ENCODE measurements around the gene BIRC5. TPM values are rescaled to one million over a fixed set of nuclear protein-coding genes. Genes with fewer than 3 reads are reported as not detected.
A peak's percentile ranks its signal among the peaks of the same experiment; 100 is the strongest.

Gene BIRC5
- total and polyA plus RNA-seq, 8 donors, result 3.4 to 10.5 (median 6.4) TPM; not detected in 1

- DNase-seq, result no peak
- Histone ChIP-seq H3K9me3 (no peaks in the 10 kb centered on the region), H3K36me3 (peaks cover 6 to 56% (median 51%) of the 10 kb centered on the region in 4 donors), H3K27ac (peak overlapping the region in 4 of 5 donors; percentile 85 to 93 (median 87)), H3K4me3 (no peak overlapping the region), H3K4me1 (peaks cover 6 to 21% (median 15%) of the 10 kb centered on the region in 4 donors), H3K27me3 (no peaks in the 10 kb centered on the region)
- WGBS, 5 donors, result 73 to 83% (median 81%) methylated on average over 9 of the region's 9 CpGs
- TF ChIP-seq, protein P1, sequence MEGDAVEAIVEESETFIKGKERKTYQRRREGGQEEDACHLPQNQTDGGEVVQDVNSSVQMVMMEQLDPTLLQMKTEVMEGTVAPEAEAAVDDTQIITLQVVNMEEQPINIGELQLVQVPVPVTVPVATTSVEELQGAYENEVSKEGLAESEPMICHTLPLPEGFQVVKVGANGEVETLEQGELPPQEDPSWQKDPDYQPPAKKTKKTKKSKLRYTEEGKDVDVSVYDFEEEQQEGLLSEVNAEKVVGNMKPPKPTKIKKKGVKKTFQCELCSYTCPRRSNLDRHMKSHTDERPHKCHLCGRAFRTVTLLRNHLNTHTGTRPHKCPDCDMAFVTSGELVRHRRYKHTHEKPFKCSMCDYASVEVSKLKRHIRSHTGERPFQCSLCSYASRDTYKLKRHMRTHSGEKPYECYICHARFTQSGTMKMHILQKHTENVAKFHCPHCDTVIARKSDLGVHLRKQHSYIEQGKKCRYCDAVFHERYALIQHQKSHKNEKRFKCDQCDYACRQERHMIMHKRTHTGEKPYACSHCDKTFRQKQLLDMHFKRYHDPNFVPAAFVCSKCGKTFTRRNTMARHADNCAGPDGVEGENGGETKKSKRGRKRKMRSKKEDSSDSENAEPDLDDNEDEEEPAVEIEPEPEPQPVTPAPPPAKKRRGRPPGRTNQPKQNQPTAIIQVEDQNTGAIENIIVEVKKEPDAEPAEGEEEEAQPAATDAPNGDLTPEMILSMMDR (IDR thresholded peaks at IDR 0.05), result no peak
- TF ChIP-seq POLR2AphosphoS5 (IDR thresholded peaks at IDR 0.05), result no peak
- no peak for TF ChIP-seq POLR2A (IDR thresholded peaks at IDR 0.05)
- no peak for TF ChIP-seq EP300 (IDR thresholded peaks at IDR 0.05)
- intact Hi-C loops (cut with DNase I; ENCODE audit: low total_unique reads), result no loop called here
Observed at GRCh38 chr17:78197147-78197832, 16.8 kb upstream of the BIRC5 start.

DNA sequence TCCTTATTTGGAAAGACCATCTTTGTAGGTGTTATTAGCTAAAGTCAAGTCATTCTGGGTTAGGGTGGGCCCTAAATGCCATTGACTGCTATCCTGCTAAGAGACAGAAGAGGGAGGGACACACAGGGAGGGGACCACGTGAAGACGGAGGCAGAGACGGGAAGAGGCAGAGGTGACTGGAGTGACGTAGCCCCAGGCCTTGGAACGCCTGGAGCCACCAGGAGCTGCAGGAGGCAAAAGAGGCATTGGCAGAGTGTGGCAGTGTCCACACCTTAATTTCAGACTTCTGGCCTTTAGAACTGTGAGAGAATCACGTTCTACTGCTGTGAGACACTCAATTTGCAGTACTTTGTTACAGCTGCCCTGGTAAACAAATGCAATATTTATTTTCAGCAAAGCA is 13.6 kb upstream of the BIRC5 start:
- H3K27me3 ChIP-seq, result no peaks in the 10 kb centered on the region
- intact Hi-C loops (cut with DNase I; ENCODE audit: low total_unique reads), result no loop called here
- H3K36me3 ChIP-seq, result peaks cover 5 to 59% (median 56%) of the 10 kb centered on the region in 4 donors
- 82 to 90% (median 86%) methylated on average over 6 of the region's 6 CpGs for WGBS, 5 donors
- H3K4me3 ChIP-seq, result no peak overlapping the region
- H3K9me3 ChIP-seq, result no peaks in the 10 kb centered on the region
- TF ChIP-seq EP300 (IDR thresholded peaks at IDR 0.05), result no peak
- TF ChIP-seq, protein P1 (IDR thresholded peaks at IDR 0.05), result no peak
- no peak for TF ChIP-seq POLR2AphosphoS5 (IDR thresholded peaks at IDR 0.05)
- TF ChIP-seq POLR2A (IDR thresholded peaks at IDR 0.05), result no peak
- DNase-seq, result no peak
- H3K27ac ChIP-seq, result peak overlapping the region in 3 of 5 donors; percentile 85 to 93 (median 86)
- H3K4me1 ChIP-seq, result peaks cover 6 to 21% (median 15%) of the 10 kb centered on the region in 4 donors

DNA sequence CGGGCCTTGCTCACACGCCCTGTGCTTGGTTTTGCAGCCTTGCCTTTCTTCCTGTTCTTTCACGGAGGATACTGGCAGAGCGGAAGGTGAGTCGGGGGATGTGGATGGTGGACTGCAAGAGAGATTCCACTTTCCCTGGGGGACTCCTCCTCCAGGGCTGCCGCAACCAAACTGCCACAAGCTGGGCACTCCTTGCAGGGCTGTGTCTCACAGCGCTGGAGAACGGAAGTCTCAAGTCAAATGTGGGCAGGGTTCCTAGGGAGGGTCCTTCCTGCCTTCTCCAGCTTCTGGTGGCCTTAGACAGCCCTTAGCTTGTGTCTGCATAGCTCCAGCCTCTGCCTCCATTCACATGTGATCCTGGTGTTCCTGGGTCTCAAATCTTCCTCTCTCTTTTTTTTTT is 11.4 kb upstream of the BIRC5 start:
- peaks cover 6 to 16% (median 15%) of the 10 kb centered on the region in 4 donors for H3K4me1 ChIP-seq
- peaks cover 5 to 46% (median 45%) of the 10 kb centered on the region in 4 donors for H3K36me3 ChIP-seq
- H3K9me3 ChIP-seq, result no peaks in the 10 kb centered on the region
- H3K27me3 ChIP-seq, result no peaks in the 10 kb centered on the region
- TF ChIP-seq POLR2A (IDR thresholded peaks at IDR 0.05), result no peak
- TF ChIP-seq, protein P1 (IDR thresholded peaks at IDR 0.05), result no peak
- no peak for TF ChIP-seq POLR2AphosphoS5 (IDR thresholded peaks at IDR 0.05)
- TF ChIP-seq EP300 (IDR thresholded peaks at IDR 0.05), result no peak
- WGBS, 5 donors, result 81 to 95% (median 94%) methylated on average over 8 of the region's 8 CpGs
- H3K4me3 ChIP-seq, result no peak overlapping the region
- no peak overlapping the region for H3K27ac ChIP-seq
- intact Hi-C loops (cut with DNase I; ENCODE audit: low total_unique reads), result no loop called here
- no peak for DNase-seq

GRCh38 chr17:78204387-78205123 is 9.5 kb upstream of the BIRC5 start:
- no peak overlapping the region for H3K4me3 ChIP-seq
- intact Hi-C loops (cut with DNase I; ENCODE audit: low total_unique reads), result no loop called here

More at GRCh38 chr17:78204387-78205123, 9.5 kb upstream of the BIRC5 start:
- H3K27me3 ChIP-seq, result no peaks in the 10 kb centered on the region
- no peak for TF ChIP-seq POLR2AphosphoS5 (IDR thresholded peaks at IDR 0.05)
- TF ChIP-seq, protein P1 (IDR thresholded peaks at IDR 0.05), result no peak
- 87 to 89% (median 88%) methylated on average over 18 to 22 of the region's 22 CpGs for WGBS, 5 donors
- peaks cover 5 to 45% (median 42%) of the 10 kb centered on the region in 4 donors for H3K36me3 ChIP-seq
- peaks cover 2 to 6% (median 5%) of the 10 kb centered on the region in 4 donors for H3K4me1 ChIP-seq
- no peak for DNase-seq
- no peaks in the 10 kb centered on the region for H3K9me3 ChIP-seq
- no peak overlapping the region for H3K27ac ChIP-seq

All from stomach (tissue), 9 donors.